Measurements from ENCODE around the gene BACE2. TPM values are rescaled to one million over a fixed set of nuclear protein-coding genes. Genes with fewer than 3 reads are reported as not detected.

The BACE2 gene
- total and polyA plus RNA-seq, 2 of the 13 experiments (the other 11 are each of a cell fraction or from before 2014, with no cell fraction given) = 0.07 to 0.11 TPM

- peaks cover 0 to 3% of the 10 kb centered on the region in 2 experiments; a peak in 2 of 5 replicates for H3K27me3 ChIP-seq (ENCODE audit: control insufficient read depth in 1 of 2, insufficient read depth in 2 of 2, low read length in 2 of 2)
- TF ChIP-seq SMAD3 (CRISPR knock-in tag; IDR thresholded peaks at IDR 0.05) = no peak
- no peak for TF ChIP-seq SETDB1 (CRISPR knock-in tag; IDR thresholded peaks at IDR 0.05; ENCODE audit: borderline replicate concordance)
- TF ChIP-seq CREBL2 (CRISPR knock-in tag; IDR thresholded peaks at IDR 0.05; ENCODE audit: borderline replicate concordance) = no peak
- TF ChIP-seq MBD4 (IDR thresholded peaks at IDR 0.05; ENCODE audit: borderline replicate concordance, low read length) = no peak
- TF ChIP-seq ZNF260 (CRISPR knock-in tag; IDR thresholded peaks at IDR 0.05; ENCODE audit: borderline replicate concordance, low read depth) = no peak
- H2AFZ ChIP-seq (ENCODE audit: low read length) = no peak overlapping the region
- H3K9me3 ChIP-seq (ENCODE audit: low read length) = no peaks in the 10 kb centered on the region
- no peaks in the 10 kb centered on the region for H3K4me1 ChIP-seq (ENCODE audit: insufficient read depth, low read length)
- CTCF ChIA-PET (ENCODE audit: low intra/inter-chr PET ratio, low total read pairs) = no interaction called here
- DNase-seq (ENCODE audit: low spot score) = no peak
- H3K9ac ChIP-seq (ENCODE audit: insufficient read depth, low read depth, low read length) = no peak overlapping the region
- no peaks in the 10 kb centered on the region for H4K20me1 ChIP-seq (ENCODE audit: insufficient read depth, low read length)
- H3K79me2 ChIP-seq (ENCODE audit: insufficient read depth, low read length) = no peaks in the 10 kb centered on the region
- BruUV-seq (replicated peaks) = no TSS peak
- H3K36me3 ChIP-seq (replicated peaks in 1 of 2; ENCODE audit: control insufficient read depth in 1 of 2, insufficient read depth in 2 of 2, low read length in 2 of 2) = no peaks in the 10 kb centered on the region
- no peak overlapping the region for H3K4me2 ChIP-seq (ENCODE audit: low read depth, low read length)
- no peak for ATAC-seq
- POLR2A ChIA-PET = no interaction called here
- no peak for FAIRE-seq
- no peak overlapping the region for H3K4me3 ChIP-seq (replicated peaks in 1 of 3; ENCODE audit: insufficient read depth in 1 of 3, low read depth in 2 of 3, low read length in 3 of 3)
- in situ Hi-C loops (cut with HindIII; ENCODE audit: extremely low pct_ligation_motif_present, low pct_unique_long_range_greater_than_20kb) (no loop called here), intact Hi-C loops (cut with micrococcal nuclease; ENCODE audit: unreplicated experiment) (no loop called here)
- H3K27ac ChIP-seq (ENCODE audit: extremely low read length, insufficient read depth, low read length) = no peak overlapping the region
- WGBS (ENCODE audit: low lambda C conversion rate) = 38% methylated on average over 1 of the region's 1 CpG
Observed at GRCh38 chr21:41119901-41120300, 48.1 kb upstream of the BACE2 start.

GRCh38 chr21:41120997-41121396 is 47.0 kb upstream of the BACE2 start:
- no peak overlapping the region for H2AFZ ChIP-seq (ENCODE audit: low read length)
- H3K27ac ChIP-seq (ENCODE audit: extremely low read length, insufficient read depth, low read length) = no peak overlapping the region
- in situ Hi-C loops (cut with HindIII; ENCODE audit: extremely low pct_ligation_motif_present, low pct_unique_long_range_greater_than_20kb) = no loop called here
- no TSS peak for BruUV-seq (replicated peaks)
- no peaks in the 10 kb centered on the region for H4K20me1 ChIP-seq (ENCODE audit: insufficient read depth, low read length)
- intact Hi-C loops (cut with micrococcal nuclease; ENCODE audit: unreplicated experiment) = no loop called here
- H3K79me2 ChIP-seq (ENCODE audit: insufficient read depth, low read length) = no peaks in the 10 kb centered on the region
- 10% methylated on average over 4 of the region's 4 CpGs for WGBS (ENCODE audit: low lambda C conversion rate)
- ChIA-PET POLR2A (no interaction called here), CTCF (ENCODE audit: low intra/inter-chr PET ratio, low total read pairs) (interaction anchor here (1.6 kb wide), 1 partner anchor 13 kb away, joined by 7 read pairs; no protein-coding TSS in a partner anchor)
- DNase-seq (ENCODE audit: low spot score) (no peak), FAIRE-seq (no peak), ATAC-seq (no peak)
- peaks cover 0 to 8% of the 10 kb centered on the region in 2 experiments; a peak in 3 of 5 replicates for H3K27me3 ChIP-seq (ENCODE audit: control insufficient read depth in 1 of 2, insufficient read depth in 2 of 2, low read length in 2 of 2)
- no peak overlapping the region for H3K4me2 ChIP-seq (ENCODE audit: low read depth, low read length)
- H3K36me3 ChIP-seq (replicated peaks in 1 of 2; ENCODE audit: control insufficient read depth in 1 of 2, insufficient read depth in 2 of 2, low read length in 2 of 2) = no peaks in the 10 kb centered on the region
- H3K4me3 ChIP-seq (replicated peaks in 1 of 3; ENCODE audit: insufficient read depth in 1 of 3, low read depth in 2 of 3, low read length in 3 of 3) = no peak overlapping the region
- H3K9me3 ChIP-seq (ENCODE audit: low read length) = no peaks in the 10 kb centered on the region
- H3K9ac ChIP-seq (ENCODE audit: insufficient read depth, low read depth, low read length) = no peak overlapping the region
- H3K4me1 ChIP-seq (ENCODE audit: insufficient read depth, low read length) = no peaks in the 10 kb centered on the region
- TF ChIP-seq ZSCAN29 (CRISPR knock-in tag; conservative IDR thresholded peaks at IDR 0.05) (no peak), ZNF788 (CRISPR knock-in tag; IDR thresholded peaks at IDR 0.05; ENCODE audit: borderline replicate concordance) (no peak), ZFP82 (CRISPR knock-in tag; IDR thresholded peaks at IDR 0.05; ENCODE audit: borderline replicate concordance) (no peak), ZNF362 (CRISPR knock-in tag; IDR thresholded peaks at IDR 0.05; ENCODE audit: borderline replicate concordance) (no peak), MNT (IDR thresholded peaks at IDR 0.05) (no peak), REST (IDR thresholded peaks at IDR 0.05; ENCODE audit: borderline replicate concordance in 1 of 2, low read depth in 1 of 2, low read length in 2 of 2) (no peak)
